G401 (cell line): ENCODE results near the gene SLC17A1. TPM values are rescaled to one million over a fixed set of nuclear protein-coding genes. Genes with fewer than 3 reads are reported as not detected.

Experiments used
- total RNA-seq: library from RNA; depleted of rRNA; stranded (reverse); fragments of >200 nt; shearing (Covaris generic); gene quantifications from 2 replicates; pipeline ENCODE4 v1.2.3, GENCODE V29; 2014; rRNA removed

The SLC17A1 gene
- total RNA-seq, 1 experiment from 2014 or later = not detected

Other genes with a start within 250 kb of the SLC17A1 start
- not detected in 2 replicates for gene SCGN, start 179.8 kb downstream of the SLC17A1 start, total RNA-seq
- gene SLC17A4, start 77.3 kb downstream of the SLC17A1 start, total RNA-seq = not detected in 2 replicates
- gene SLC17A3, start 42.2 kb upstream of the SLC17A1 start, total RNA-seq = not detected in 2 replicates
- gene SLC17A2, start 98.6 kb upstream of the SLC17A1 start, total RNA-seq = not detected in 2 replicates
- 0.03 and 0.06 TPM in 2 replicates for gene TRIM38, start 130.8 kb upstream of the SLC17A1 start, total RNA-seq